Stimulated activated naive CD4-positive, alpha-beta T cell treated with Interleukin-2 at 50 U/mL for 16 hours (primary cell): Measurements from ENCODE around the gene ARL5B.

Source experiments
- DNase-seq: peaks from one replicate; lab custom pipeline; 2025; lab: John Stamatoyannopoulos, UW

ARL5B gene

GRCh38 chr10:18658271-18659124 is 733 bp upstream of the ARL5B start:
- no peak for DNase-seq

GRCh38 chr10:18659819-18660535 is 746 bp downstream of the ARL5B start:
- no peak for DNase-seq

- no peak for DNase-seq
These were observed 1.7 kb downstream of the ARL5B start for GRCh38 chr10:18660816-18661431.

GRCh38 chr10:18664841-18665478 is 5.7 kb downstream of the ARL5B start:
- no peak for DNase-seq

GRCh38 chr10:18665815-18666558 is 6.8 kb downstream of the ARL5B start:
- DNase-seq, result no peak

GRCh38 chr10:18666810-18667209 is 7.6 kb downstream of the ARL5B start:
- no peak for DNase-seq

GRCh38 chr10:18668026-18668425 is 8.8 kb downstream of the ARL5B start:
- no peak for DNase-seq

GRCh38 chr10:18675086-18675801 is 16.0 kb downstream of the ARL5B start:
- no peak for DNase-seq

GRCh38 chr10:18680754-18681153 is 21.5 kb downstream of the ARL5B start:
- no peak for DNase-seq

GRCh38 chr10:18681366-18681765 is 22.1 kb downstream of the ARL5B start:
- no peak for DNase-seq

- DNase-seq, result no peak
These were observed 22.8 kb downstream of the ARL5B start for GRCh38 chr10:18681971-18682411.

GRCh38 chr10:18683427-18683826 is 24.2 kb downstream of the ARL5B start:
- no peak for DNase-seq

- no peak for DNase-seq
These were observed 25.2 kb downstream of the ARL5B start for GRCh38 chr10:18684416-18684815.

GRCh38 chr10:18684953-18685352 is 25.7 kb downstream of the ARL5B start:
- no peak for DNase-seq

GRCh38 chr10:18685555-18685954 is 26.3 kb downstream of the ARL5B start:
- DNase-seq, result no peak

- no peak for DNase-seq
These were observed 28.0 kb downstream of the ARL5B start for GRCh38 chr10:18687195-18687594.

GRCh38 chr10:18687706-18688105 is 28.5 kb downstream of the ARL5B start:
- DNase-seq, result no peak

GRCh38 chr10:18689498-18689897 is 30.3 kb downstream of the ARL5B start:
- no peak for DNase-seq

GRCh38 chr10:18690541-18690940 is 31.3 kb downstream of the ARL5B start:
- DNase-seq, result no peak

- DNase-seq, result no peak
These were observed 40.9 kb downstream of the ARL5B start for GRCh38 chr10:18699849-18700840.
